Activated naive CD4-positive, alpha-beta T cell treated with anti-CD3 and anti-CD28 coated beads, Interleukin-2, amount 50 U/mL, for 24 hours (primary cell): ENCODE data around the gene SPPL3.
"Not testable (repeated sequence)": the region's sequence is repeated elsewhere in the genome, so short reads cannot be mapped to it uniquely, and the experiment has no call there.

Experiments used
- H3K27ac Mint-ChIP-seq: one replicate; pipeline ENCODE4 v1.8.0; 2021; ENCODE audit warnings: mild to moderate bottlenecking, mixed read lengths
- H3K27me3 Mint-ChIP-seq: one replicate; pipeline ENCODE4 v1.8.0; 2021; ENCODE audit warnings: mixed read lengths
- H3K36me3 Mint-ChIP-seq: one replicate; pipeline ENCODE4 v1.8.0; 2021; ENCODE audit warnings: mixed read lengths
- H3K4me1 Mint-ChIP-seq: one replicate; pipeline ENCODE4 v1.8.0; 2021; ENCODE audit warnings: mixed read lengths
- H3K4me3 Mint-ChIP-seq: one replicate; pipeline ENCODE4 v1.8.0; 2021; ENCODE audit warnings: mild to moderate bottlenecking, mixed read lengths
- H3K9me3 Mint-ChIP-seq: one replicate; pipeline ENCODE4 v1.8.0; 2021; ENCODE audit warnings: mixed read lengths

SPPL3 gene

GRCh38 chr12:120930032-120930431, 25.9 kb upstream of the SPPL3 start:
- H3K4me3 Mint-ChIP-seq, result no peak overlapping the region
- no peak overlapping the region for H3K27ac Mint-ChIP-seq
- no peaks in the 10 kb centered on the region for H3K27me3 Mint-ChIP-seq
- no peaks in the 10 kb centered on the region for H3K4me1 Mint-ChIP-seq
- H3K36me3 Mint-ChIP-seq, result no peaks in the 10 kb centered on the region
- no peaks in the 10 kb centered on the region for H3K9me3 Mint-ChIP-seq

- Mint-ChIP-seq H3K9me3 (no peaks in the 10 kb centered on the region), H3K36me3 (no peaks in the 10 kb centered on the region), H3K27ac (no peak overlapping the region), H3K4me1 (no peaks in the 10 kb centered on the region), H3K4me3 (no peak overlapping the region), H3K27me3 (no peaks in the 10 kb centered on the region)
These were observed 24.9 kb upstream of the SPPL3 start for GRCh38 chr12:120928864-120929652.

- Mint-ChIP-seq H3K36me3 (no peaks in the 10 kb centered on the region), H3K4me1 (no peaks in the 10 kb centered on the region), H3K4me3 (no peak overlapping the region), H3K27me3 (no peaks in the 10 kb centered on the region), H3K27ac (no peak overlapping the region), H3K9me3 (no peaks in the 10 kb centered on the region)
These were observed 21.8 kb upstream of the SPPL3 start for GRCh38 chr12:120925740-120926563.

GRCh38 chr12:120922279-120922678, 18.1 kb upstream of the SPPL3 start:
- H3K4me1 Mint-ChIP-seq, result no peaks in the 10 kb centered on the region
- H3K36me3 Mint-ChIP-seq, result peaks cover 3% of the 10 kb centered on the region
- H3K9me3 Mint-ChIP-seq, result no peaks in the 10 kb centered on the region
- H3K27me3 Mint-ChIP-seq, result no peaks in the 10 kb centered on the region
- no peak overlapping the region for H3K27ac Mint-ChIP-seq
- H3K4me3 Mint-ChIP-seq, result no peak overlapping the region

- Mint-ChIP-seq H3K4me3 (no peak overlapping the region), H3K27me3 (no peaks in the 10 kb centered on the region), H3K4me1 (no peaks in the 10 kb centered on the region), H3K27ac (no peak overlapping the region), H3K9me3 (no peaks in the 10 kb centered on the region), H3K36me3 (peaks cover 3% of the 10 kb centered on the region)
These were observed 17.5 kb upstream of the SPPL3 start for GRCh38 chr12:120921637-120922036.

- H3K36me3 Mint-ChIP-seq, result peaks cover 3% of the 10 kb centered on the region
- H3K27ac Mint-ChIP-seq, result no peak overlapping the region
- no peaks in the 10 kb centered on the region for H3K27me3 Mint-ChIP-seq
- no peaks in the 10 kb centered on the region for H3K4me1 Mint-ChIP-seq
- no peaks in the 10 kb centered on the region for H3K9me3 Mint-ChIP-seq
- no peak overlapping the region for H3K4me3 Mint-ChIP-seq
These were observed 16.0 kb upstream of the SPPL3 start for GRCh38 chr12:120920178-120920577.

GRCh38 chr12:120917748-120918147, 13.6 kb upstream of the SPPL3 start:
- Mint-ChIP-seq H3K27ac (no peak overlapping the region), H3K9me3 (no peaks in the 10 kb centered on the region), H3K4me1 (no peaks in the 10 kb centered on the region), H3K27me3 (no peaks in the 10 kb centered on the region), H3K4me3 (no peak overlapping the region), H3K36me3 (peaks cover 4% of the 10 kb centered on the region)

GRCh38 chr12:120916561-120916960, 12.4 kb upstream of the SPPL3 start:
- H3K36me3 Mint-ChIP-seq, result peaks cover 4% of the 10 kb centered on the region
- no peak overlapping the region for H3K27ac Mint-ChIP-seq
- H3K27me3 Mint-ChIP-seq, result no peaks in the 10 kb centered on the region
- no peaks in the 10 kb centered on the region for H3K4me1 Mint-ChIP-seq
- no peak overlapping the region for H3K4me3 Mint-ChIP-seq
- no peaks in the 10 kb centered on the region for H3K9me3 Mint-ChIP-seq

GRCh38 chr12:120914794-120915193, 10.6 kb upstream of the SPPL3 start:
- H3K36me3 Mint-ChIP-seq, result peaks cover 4% of the 10 kb centered on the region
- H3K27ac Mint-ChIP-seq, result no peak overlapping the region
- H3K4me3 Mint-ChIP-seq, result no peak overlapping the region
- no peaks in the 10 kb centered on the region for H3K27me3 Mint-ChIP-seq
- H3K4me1 Mint-ChIP-seq, result no peaks in the 10 kb centered on the region
- no peaks in the 10 kb centered on the region for H3K9me3 Mint-ChIP-seq

- Mint-ChIP-seq H3K4me1 (no peaks in the 10 kb centered on the region), H3K27ac (no peak overlapping the region), H3K27me3 (no peaks in the 10 kb centered on the region), H3K4me3 (no peak overlapping the region), H3K9me3 (no peaks in the 10 kb centered on the region), H3K36me3 (peaks cover under 1% of the 10 kb centered on the region)
These were observed 5.6 kb upstream of the SPPL3 start for GRCh38 chr12:120909633-120910298.

- no peaks in the 10 kb centered on the region for H3K27me3 Mint-ChIP-seq
- H3K4me3 Mint-ChIP-seq, result no peak overlapping the region
- peaks cover 21% of the 10 kb centered on the region for H3K4me1 Mint-ChIP-seq
- no peaks in the 10 kb centered on the region for H3K9me3 Mint-ChIP-seq
- H3K36me3 Mint-ChIP-seq, result no peaks in the 10 kb centered on the region
- peak overlapping the region; percentile 10 for H3K27ac Mint-ChIP-seq
These were observed 1.8 kb upstream of the SPPL3 start for GRCh38 chr12:120905856-120906384.

GRCh38 chr12:120903412-120904196, 554 bp downstream of the SPPL3 start:
- peaks cover 2% of the 10 kb centered on the region for H3K36me3 Mint-ChIP-seq
- no peaks in the 10 kb centered on the region for H3K9me3 Mint-ChIP-seq
- H3K4me1 Mint-ChIP-seq, result peaks cover 33% of the 10 kb centered on the region
- peak overlapping the region; percentile 99 for H3K4me3 Mint-ChIP-seq
- no peaks in the 10 kb centered on the region for H3K27me3 Mint-ChIP-seq
- H3K27ac Mint-ChIP-seq, result peak overlapping the region; percentile 97

- Mint-ChIP-seq H3K27ac (peak overlapping the region; percentile 97), H3K36me3 (peaks cover 2% of the 10 kb centered on the region), H3K27me3 (no peaks in the 10 kb centered on the region), H3K4me1 (peaks cover 38% of the 10 kb centered on the region), H3K9me3 (no peaks in the 10 kb centered on the region), H3K4me3 (peak overlapping the region; percentile 99)
These were observed 1.2 kb downstream of the SPPL3 start for GRCh38 chr12:120902846-120903411.

GRCh38 chr12:120901818-120902217, 2.3 kb downstream of the SPPL3 start:
- H3K9me3 Mint-ChIP-seq, result no peaks in the 10 kb centered on the region
- peaks cover 47% of the 10 kb centered on the region for H3K4me1 Mint-ChIP-seq
- no peak overlapping the region for H3K27ac Mint-ChIP-seq
- H3K4me3 Mint-ChIP-seq, result peak overlapping the region; percentile 99
- H3K27me3 Mint-ChIP-seq, result no peaks in the 10 kb centered on the region
- H3K36me3 Mint-ChIP-seq, result peaks cover 4% of the 10 kb centered on the region

GRCh38 chr12:120901101-120901500, 3.1 kb downstream of the SPPL3 start:
- not testable (repeated sequence) for H3K36me3 Mint-ChIP-seq, H3K4me3 Mint-ChIP-seq, H3K27me3 Mint-ChIP-seq, H3K9me3 Mint-ChIP-seq, H3K27ac Mint-ChIP-seq
- H3K4me1 Mint-ChIP-seq, result peaks cover 53% of the 10 kb centered on the region
